ENCODE results near the gene USP28.
"Not testable (repeated sequence)": the region's sequence is repeated elsewhere in the genome, so short reads cannot be mapped to it uniquely, and the experiment has no call there.

USP28 gene, protein sequence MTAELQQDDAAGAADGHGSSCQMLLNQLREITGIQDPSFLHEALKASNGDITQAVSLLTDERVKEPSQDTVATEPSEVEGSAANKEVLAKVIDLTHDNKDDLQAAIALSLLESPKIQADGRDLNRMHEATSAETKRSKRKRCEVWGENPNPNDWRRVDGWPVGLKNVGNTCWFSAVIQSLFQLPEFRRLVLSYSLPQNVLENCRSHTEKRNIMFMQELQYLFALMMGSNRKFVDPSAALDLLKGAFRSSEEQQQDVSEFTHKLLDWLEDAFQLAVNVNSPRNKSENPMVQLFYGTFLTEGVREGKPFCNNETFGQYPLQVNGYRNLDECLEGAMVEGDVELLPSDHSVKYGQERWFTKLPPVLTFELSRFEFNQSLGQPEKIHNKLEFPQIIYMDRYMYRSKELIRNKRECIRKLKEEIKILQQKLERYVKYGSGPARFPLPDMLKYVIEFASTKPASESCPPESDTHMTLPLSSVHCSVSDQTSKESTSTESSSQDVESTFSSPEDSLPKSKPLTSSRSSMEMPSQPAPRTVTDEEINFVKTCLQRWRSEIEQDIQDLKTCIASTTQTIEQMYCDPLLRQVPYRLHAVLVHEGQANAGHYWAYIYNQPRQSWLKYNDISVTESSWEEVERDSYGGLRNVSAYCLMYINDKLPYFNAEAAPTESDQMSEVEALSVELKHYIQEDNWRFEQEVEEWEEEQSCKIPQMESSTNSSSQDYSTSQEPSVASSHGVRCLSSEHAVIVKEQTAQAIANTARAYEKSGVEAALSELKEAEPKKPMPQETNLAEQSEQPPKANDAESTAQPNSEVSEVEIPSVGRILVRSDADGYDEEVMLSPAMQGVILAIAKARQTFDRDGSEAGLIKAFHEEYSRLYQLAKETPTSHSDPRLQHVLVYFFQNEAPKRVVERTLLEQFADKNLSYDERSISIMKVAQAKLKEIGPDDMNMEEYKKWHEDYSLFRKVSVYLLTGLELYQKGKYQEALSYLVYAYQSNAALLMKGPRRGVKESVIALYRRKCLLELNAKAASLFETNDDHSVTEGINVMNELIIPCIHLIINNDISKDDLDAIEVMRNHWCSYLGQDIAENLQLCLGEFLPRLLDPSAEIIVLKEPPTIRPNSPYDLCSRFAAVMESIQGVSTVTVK

DNA sequence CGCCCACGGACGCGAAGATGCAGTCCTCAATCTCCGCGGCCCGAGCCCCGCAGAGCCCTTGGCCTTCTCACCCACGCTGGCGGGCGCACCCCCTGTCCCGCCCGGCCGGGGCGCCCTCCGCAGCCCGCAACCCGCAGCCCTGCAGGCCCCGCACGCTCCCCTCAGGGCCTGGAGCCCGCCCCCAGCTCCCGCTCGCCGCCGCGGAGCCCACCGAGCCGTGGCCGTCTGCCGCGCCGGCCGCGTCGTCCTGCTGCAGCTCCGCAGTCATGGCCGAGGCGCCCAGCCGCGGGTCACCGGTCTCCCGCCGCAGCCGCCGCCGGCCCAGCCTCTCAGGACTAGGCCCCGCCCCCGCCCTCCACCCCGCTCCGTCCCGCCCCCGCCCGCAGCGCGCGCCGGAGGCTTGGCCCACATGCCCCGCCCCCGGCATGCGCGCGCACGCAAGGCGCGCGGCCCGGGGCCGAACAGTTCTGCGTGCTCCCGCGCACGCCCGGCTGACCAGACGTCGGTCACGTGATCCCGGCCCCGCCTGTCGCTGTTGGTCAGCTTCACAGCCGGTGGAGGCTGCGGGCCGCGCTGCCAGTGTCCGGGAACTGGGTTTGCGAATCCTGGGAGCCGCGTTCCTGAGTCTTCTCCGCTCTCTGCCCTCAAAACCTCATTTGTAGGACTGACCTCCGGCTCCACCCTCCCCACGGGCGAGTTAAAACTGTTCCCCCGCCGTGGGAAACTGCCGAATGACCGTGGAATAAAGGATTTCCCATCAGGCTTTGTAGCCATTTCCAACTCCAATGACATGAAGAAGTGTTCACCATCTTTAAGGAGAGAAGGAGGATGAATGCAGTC is at the start of gene USP28:
Gene USP28, minus strand, starts transcription at position 339 of the 840 bp plus-strand sequence. Its CDS starts 71 bp downstream, at position 268.
- peak; percentile 86 for DNase-seq

DNA sequence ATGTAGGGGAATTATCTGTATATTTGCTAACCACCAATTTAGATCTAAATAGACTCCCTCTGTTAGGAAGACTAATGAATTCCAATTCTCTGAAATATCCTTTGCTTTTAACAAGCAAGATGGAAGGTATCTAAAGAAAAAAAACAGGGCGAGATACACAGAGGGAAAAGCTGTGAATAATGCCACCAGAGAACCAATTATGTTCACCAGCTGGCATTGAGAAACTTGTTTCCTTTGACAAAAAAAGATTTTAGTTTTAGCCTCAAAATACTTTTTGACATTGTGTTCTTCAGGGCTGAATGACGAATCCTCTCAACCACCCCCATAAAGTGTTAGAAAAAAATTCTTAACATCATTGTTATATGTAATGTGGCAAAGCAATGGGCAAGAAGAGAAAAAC is 48.2 kb upstream of the USP28 start:
- DNase-seq, result no peak

DNA sequence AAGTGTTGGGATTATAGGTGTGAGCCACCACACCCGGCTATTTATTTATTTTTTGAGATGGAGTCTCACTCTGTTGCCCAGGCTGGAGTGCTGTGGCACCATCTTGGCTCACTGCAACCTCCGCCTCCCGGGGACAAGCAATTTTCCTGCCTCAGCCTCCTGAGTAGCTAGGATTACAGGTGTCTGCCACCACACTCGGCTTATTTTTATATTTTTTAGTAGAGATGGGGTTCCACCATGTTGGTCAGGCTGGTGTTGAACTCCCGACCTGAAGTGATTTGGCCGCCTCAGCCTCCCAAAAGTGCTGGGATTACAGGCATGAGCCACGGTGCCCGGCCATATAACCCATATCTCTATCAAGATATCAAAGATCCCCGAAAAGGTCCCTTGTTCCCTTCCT is 36.1 kb upstream of the USP28 start:
- not testable (repeated sequence) for DNase-seq

DNA sequence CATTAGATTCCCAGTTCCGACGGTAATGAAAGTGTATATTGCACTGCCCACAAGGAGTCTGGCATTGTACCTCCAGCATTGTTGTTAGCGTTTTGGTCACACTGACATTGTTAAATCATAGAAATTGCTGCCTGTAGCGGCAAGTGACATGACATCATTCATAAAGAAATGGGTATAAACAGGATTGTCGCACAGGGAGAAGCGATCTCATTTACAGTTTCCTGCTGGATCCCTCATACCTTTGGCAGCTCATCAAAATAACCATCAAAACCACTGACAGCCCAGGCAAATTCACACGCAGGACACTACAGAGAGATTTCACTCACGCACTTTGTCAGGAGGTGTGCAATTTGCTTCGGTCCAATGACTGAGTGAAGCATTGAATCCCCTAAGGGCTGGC is 32.7 kb upstream of the USP28 start:
- DNase-seq, result peak; percentile 6

DNA sequence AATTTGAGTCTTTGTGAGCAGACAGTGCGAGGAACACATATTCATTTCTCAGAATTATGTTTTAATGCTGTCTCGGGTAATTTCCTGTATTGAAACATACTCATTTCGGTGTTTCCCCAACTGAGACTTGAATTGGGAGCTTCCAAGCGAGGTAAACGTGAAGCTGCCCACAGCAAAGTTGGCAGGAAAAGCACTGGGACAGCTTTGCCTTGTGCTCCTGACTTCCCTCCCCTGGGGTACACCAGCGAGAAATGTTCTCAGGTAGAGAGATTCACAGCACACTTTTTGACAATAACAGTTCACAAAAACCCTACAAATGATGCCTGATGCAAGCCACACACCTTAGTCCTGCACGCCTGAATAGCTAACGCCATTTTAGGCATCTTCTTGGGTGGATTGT is 32.3 kb upstream of the USP28 start:
- no peak for DNase-seq

DNA sequence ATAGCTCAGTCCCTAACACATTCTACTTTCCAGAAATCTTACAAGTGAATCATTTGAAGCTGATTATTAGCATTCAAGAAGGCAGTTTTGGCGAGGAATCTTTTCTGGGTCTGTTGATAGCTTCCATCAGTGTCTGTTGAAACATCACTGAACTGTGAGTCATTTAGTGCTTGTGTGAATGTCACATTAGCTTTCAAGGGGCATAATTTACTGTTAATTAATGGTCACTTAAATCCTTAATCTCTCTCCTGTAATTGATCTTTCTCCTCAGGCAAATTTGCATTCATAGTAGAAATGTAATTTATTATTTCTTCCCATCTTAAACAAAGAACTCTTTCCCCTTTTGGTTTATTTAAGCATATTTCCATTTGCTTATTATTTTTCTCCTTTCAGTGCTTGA is 31.8 kb upstream of the USP28 start:
- no peak for DNase-seq

DNA sequence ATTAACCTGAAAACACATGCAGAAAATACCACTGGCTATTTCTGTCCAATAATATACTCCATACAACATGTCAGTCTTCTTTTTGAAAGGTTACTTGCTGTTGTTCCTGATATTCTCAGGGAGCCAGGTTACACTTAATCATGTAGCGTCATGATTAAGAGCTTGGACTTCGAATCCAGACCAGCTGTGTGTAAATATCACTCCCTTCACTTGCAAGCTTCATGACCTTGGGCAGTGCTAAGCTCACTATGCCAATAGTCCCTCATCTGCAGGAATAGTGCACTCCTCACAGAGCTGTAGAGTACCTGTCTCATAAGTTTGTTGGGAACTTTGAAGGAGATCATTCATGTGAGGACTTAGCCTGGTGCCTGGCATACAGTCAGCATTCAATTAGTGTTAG is 31.1 kb upstream of the USP28 start:
- no peak for DNase-seq

DNA sequence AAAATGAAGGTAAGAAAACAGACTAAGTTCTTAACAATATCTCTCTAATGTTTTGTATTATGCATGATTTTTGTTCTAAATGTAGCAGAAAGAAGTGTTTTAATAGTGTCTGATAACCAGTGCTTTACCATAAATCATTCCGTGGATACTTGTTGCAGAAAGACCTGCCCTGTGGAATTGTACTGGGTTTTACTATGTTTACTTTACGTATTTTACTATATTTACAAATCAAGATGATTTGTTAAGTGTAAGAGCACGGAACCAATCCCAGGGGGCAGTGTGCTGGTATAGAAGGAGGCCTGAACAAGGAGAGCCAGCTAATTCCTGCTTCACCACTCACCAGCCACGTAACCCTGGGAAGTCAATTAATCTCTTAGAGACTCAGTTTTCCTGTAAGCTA is 30.7 kb upstream of the USP28 start:
- peak; percentile 87 for DNase-seq

DNA sequence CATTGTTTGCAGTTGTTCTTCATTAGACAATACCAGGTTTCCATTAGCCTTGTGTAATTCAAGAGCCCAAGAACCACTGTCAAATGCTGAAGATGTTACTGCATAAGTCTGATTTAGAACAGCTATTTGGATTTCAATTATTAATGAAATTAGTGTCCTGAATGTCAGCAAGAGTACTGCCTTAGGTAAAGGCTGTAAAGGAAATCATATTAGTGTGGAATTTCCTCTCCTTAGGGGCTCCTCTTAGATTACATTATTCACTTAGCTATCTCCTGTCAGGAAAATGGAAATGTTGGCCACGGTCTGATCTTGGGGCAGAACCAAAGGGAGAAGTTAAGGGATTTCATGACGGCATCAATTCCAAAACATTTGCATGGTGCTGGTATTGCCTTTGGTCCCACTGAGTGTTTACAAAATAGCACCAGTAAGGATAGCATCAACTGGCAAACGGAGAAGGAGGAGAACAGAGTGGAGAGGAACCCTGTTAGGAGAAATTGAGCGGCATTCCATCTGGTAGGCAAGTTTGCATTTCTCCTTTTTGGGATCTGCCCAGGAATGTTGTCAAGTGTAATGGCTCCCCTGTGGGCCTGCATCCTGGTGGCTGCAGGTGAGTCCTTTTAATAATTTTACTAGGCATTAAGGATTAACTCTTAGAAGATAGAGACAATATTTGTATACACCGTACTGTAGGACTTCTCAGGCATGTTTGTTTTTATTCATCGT is 29.2 kb upstream of the USP28 start, which contains the start of gene HTR3B:
Gene HTR3B, plus strand, starts transcription at position 418 of the 723 bp plus-strand sequence. Its CDS starts 138 bp downstream, at position 556.
- DNase-seq, result no peak

DNA sequence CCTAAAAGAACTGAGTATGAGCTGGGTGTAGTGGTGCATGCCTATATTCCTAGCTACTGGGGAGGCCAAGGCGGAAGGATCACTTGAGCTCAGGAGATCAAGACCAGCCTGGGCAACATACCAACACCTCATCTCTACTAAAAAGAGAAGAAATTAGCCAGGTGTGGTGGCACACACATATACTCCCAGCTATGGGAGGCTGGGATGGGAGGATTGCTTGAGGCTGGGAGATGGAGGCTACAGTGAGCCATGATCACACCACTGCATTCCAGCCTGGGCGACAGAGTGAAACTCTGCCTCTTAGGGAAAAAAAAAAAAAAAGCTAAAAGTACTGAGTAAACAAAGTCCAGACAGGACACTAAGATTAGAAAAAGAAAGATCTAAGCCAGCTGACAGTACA is 25.8 kb upstream of the USP28 start:
- DNase-seq, result no peak

DNA sequence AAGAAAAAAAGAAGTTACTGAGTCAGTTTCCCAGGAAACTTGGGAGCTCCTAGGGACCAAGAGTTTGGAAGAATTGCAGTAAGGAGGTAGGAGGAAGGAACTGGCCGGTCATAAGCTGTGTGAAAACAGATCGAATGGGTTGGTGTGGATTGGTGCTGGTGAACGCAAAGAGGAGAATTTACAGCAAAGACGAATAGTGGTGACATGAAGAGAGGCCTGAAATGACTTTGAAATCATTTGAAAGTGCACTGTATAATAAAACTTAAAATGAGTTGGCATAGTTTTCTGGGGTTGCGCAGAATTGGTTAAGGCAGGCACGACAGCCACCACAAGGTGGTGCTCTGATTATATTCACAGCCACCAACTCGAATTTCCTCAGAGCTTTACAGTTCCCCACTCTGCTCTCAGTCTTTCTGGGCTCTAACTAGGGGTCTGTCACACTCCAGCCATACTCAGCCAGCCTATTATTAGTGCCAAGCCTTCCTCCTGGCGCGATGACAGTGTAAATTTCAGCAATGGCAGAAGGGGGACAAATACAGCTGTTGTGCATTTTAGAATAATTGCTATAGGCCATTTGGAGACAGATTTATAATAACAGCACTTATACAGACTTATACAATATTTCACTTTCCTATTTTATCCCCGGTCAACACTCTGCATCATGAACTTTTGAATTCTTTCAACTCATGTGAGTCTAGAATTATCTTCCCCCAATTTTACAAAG is 20.9 kb upstream of the USP28 start:
- DNase-seq, result peak; percentile 8

DNA sequence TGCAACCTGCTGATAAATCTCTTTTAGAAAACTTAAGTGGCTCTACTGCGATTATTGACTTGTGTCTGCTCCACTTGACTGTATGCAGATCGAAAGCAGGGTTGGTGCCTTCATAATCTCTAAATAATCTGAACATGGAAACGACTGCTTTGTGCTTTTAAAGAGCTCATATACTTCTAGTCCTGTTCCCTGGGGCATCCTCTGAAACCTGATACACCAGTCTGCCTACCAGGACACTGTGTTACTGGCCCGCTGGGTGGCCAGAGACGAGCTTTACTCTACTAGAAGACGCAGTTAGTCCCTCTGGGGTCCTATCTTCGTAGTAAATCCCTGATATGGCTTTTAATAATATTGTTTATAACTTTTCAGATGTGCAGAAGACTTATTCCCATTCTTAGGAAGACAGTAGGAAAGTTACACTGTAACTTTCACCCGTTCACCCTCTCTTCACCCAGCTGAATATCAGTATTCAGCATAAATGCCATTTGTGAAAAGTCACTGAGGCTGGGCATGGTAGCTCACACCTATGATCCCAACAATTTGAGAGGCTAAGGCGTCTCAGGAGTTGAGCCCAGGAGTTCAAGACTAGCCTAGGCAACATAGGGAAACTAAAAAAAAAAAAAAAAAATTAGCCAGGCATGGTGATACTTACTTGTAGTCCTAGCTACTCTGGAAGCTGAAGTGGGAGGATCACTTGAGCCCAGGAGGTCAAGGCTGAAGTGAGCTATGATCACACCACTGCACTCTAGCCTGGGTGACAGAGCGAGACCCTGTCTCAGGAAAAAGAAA is 20.2 kb upstream of the USP28 start:
- DNase-seq, result peak; percentile 18

DNA sequence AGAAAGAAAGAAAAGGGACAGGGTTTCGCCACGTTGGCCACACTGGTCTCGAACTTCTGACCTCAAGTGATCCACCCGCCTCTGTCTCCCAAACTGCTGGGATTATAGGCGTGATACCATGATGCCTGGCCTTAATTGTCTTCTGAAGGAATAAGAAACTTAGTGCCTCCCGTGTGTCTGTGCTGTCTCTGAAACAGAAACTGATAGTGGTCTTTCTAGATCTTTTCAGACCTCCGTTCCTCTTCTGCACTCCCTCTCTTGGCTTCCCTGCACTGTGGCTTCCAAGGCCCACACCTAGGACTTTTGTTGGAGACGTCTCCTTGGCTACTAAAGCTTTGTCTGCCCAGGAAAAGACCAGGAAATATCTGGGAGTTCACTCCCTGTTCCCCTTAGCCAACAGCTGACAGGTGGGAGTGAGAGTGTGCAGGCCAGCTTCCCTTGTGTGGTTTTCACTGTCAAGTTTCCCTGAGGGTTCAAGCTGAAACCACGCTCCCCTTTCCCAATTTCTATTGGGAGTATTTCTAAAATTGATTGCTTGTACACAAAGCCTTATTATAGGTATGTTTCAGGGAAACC is 19.1 kb upstream of the USP28 start:
- DNase-seq, result no peak

DNA sequence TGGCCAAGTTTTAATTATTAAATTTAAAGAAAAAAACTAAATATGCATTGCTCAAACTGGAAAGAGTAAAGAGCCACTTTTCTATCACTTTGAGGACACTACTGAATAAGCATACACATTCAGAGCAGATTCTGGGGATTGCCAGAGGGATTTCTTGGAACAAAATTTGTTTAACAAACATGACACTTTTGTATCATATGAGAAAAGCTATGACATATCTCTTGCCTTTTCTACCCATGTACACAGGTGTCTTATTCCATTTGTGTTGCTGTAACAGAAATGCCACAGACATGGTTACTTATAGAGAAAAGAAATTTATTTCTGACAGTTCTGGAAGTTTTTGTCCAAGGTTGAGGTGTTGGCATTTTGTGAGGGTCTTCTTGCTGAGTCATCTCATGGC is 13.5 kb upstream of the USP28 start:
- DNase-seq, result no peak

DNA sequence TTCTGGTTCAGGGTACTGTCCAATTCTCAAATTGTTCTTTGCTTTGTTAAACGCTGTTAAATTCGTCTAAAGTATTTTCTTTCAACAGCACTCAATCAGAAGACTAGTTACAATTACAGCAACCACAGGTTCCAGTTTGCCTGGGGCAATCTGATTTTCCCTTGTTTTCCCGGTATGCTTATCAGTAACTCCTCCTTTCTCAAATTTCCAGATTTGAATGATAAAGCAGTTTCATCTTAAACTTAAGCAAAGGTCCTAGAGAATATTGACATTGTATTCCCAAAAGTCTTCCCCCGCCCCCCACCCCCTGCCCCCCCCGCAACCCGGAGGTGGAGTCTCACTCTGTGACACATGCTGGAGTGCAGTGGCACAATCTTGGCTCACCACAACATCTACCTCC is 10.5 kb upstream of the USP28 start:
- no peak for DNase-seq

DNA sequence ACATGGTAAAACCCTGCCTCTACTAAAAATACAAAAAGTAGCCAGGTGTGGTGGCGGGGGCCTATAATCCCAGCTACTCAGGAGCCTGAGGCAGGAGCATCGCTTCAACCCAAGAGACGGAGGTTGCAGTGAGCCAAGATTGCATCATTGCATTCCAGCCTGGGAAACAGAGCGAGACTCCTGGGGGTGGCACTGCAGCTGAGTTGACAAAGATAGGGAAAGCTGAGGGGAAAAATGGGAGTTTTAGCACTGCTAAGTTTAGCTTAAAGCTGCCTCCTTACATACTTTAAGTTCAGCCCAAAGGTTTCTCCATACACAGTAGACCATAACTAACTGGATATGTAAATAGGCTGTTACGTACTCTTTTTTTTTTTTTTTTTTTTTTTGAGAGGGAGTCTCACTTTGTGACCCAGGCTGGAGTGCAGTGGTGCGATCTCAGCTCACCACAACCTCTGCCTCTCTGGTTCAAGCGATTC is 9.0 kb upstream of the USP28 start:
- DNase-seq, result no peak

DNA sequence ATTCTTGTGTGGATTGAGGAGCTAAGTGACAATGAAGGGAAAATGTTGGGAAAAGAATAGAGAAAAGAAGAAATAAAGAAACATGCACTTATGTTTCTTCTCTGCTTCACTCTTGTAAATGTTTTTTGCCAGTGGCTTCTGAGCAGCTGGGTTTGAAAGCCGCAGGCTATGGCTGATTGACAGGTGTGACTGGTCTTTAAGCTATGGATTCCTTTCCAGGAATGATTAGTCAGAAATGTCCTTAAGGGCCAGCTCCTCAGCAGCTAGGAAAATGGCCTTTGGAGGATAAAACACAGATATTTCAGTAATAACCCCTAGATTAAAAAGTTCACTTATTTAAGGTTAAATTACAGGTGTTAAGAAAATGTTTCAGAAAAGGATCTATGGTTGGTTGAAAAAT is 6.5 kb upstream of the USP28 start:
- DNase-seq, result no peak

DNA sequence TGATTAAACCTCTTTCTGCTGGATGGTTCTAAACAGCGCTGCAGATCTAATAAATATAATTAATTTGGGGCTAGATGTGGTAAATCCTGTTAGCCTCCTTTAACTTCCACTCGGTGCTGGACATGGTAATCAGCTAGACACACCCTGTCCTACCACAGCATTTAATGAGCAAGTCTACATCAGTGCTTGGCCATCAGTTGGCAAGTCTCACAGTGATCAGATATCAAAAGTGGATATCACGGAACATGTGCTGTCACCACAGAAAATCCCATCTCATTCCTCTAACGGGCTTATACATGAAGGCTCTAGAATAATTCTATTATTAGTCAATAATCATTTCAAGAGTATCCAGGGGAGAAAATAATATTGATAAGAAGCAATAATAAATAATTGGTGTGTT is 5.6 kb upstream of the USP28 start:
- no peak for DNase-seq

DNA sequence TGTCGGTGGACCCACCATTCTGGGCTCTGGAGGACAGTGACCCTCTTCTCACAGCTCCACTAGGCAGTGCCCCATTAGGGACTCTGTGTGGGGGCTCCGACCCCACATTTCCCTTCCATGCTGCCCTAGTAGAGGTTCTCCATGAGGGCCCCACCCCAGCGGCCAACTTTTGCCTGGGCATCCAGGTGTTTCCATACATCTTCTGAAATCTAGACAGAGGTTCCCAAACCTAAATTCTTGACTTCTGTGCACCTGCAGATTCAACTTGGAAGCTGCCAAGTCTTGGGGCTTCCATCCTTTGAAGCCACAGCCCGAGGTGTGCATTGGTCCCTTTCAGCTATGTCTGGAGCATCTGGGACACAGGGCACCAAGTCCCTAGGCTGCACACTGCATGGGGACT is 4.1 kb upstream of the USP28 start:
- not testable (repeated sequence) for DNase-seq

DNA sequence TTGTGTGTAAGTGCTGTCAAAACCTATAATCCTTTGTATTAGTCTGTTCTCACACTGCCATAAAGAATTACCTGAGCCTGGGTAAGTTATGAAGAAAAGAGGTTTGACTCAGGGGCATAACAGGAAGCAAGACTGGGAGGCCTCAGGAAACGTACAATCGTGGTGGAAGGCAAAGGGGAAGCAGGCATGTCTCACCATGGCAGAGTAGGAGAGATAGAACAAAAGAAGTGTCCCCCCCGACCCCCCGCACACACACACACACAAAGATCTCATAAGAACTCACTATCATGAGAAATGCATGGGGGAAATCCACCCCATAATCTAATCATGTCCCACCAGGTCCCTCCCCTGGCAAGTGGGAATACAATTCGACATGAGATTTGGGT is 2.3 kb upstream of the USP28 start:
- no peak for DNase-seq
